SJSA1 (cell line): ENCODE measurements around the gene ABTB1. TPM values are rescaled to one million over a fixed set of nuclear protein-coding genes. Genes with fewer than 3 reads are reported as not detected.

Experiments used
- DNase-seq, 2 experiments: peaks; one replicate each; pipeline ENCODE4 v3.0.0-alpha.2; 2015 to 2020; ENCODE audit warnings: low spot score in 2 of 2, low read depth in 1 of 2
- H3K27ac ChIP-seq: fragments of 250-450 bp; sonication (Bioruptor Pico); 2 replicates; pipeline ENCODE4 v1.5.1; 2020; ENCODE audit warnings: mild to moderate bottlenecking, moderate library complexity
- H3K27me3 ChIP-seq: fragments of 250-450 bp; sonication (Bioruptor Pico); replicated peaks from 2 replicates; pipeline ENCODE4 v1.5.1; 2020; ENCODE audit warnings: mild to moderate bottlenecking, moderate library complexity
- H3K36me3 ChIP-seq: fragments of 250-450 bp; sonication (Bioruptor Pico); 2 replicates; pipeline ENCODE4 v1.5.1; 2020; ENCODE audit warnings: mild to moderate bottlenecking
- H3K4me1 ChIP-seq: fragments of 250-450 bp; sonication (Bioruptor Pico); replicated peaks from 2 replicates; pipeline ENCODE4 v1.6.1; 2021; ENCODE audit warnings: mild to moderate bottlenecking
- H3K4me3 ChIP-seq: fragments of 250-450 bp; sonication (Bioruptor Pico); 2 replicates; pipeline ENCODE4 v1.5.1; 2020; ENCODE audit warnings: mild to moderate bottlenecking
- H3K9me3 ChIP-seq: fragments of 250-450 bp; sonication (Bioruptor Pico); replicated peaks from 2 replicates; pipeline ENCODE4 v1.5.1; 2020; ENCODE audit warnings: mild to moderate bottlenecking
- total RNA-seq: library from RNA; depleted of rRNA; stranded (reverse); fragments of >200 nt; shearing (Covaris generic); gene quantifications from 2 replicates; pipeline ENCODE4 v1.2.3, GENCODE V29; 2014; rRNA removed

ABTB1 gene
- total RNA-seq, 1 experiment from 2014 or later = 1.4 TPM

GRCh38 chr3:127723011-127723567 lies 50.3 kb downstream of the ABTB1 start:
- no peaks in the 10 kb centered on the region for H3K27me3 ChIP-seq
- H3K4me3 ChIP-seq = no peak overlapping the region
- H3K27ac ChIP-seq = no peak overlapping the region; the same call in 1 of the 2 replicates
- DNase-seq = no peak
- H3K4me1 ChIP-seq = peaks cover 20% of the 10 kb centered on the region
- H3K36me3 ChIP-seq = peaks cover 35% of the 10 kb centered on the region
- no peaks in the 10 kb centered on the region for H3K9me3 ChIP-seq

- Histone ChIP-seq H3K36me3 (peaks cover 11% of the 10 kb centered on the region), H3K9me3 (no peaks in the 10 kb centered on the region), H3K27ac (no peak overlapping the region), H3K4me3 (no peak overlapping the region), H3K4me1 (peaks cover 13% of the 10 kb centered on the region), H3K27me3 (no peaks in the 10 kb centered on the region)
- no peak for DNase-seq
These were observed 54.1 kb downstream of the ABTB1 start for GRCh38 chr3:127726894-127727293.

- no peaks in the 10 kb centered on the region for H3K9me3 ChIP-seq
- H3K27me3 ChIP-seq = no peaks in the 10 kb centered on the region
- no peak for DNase-seq
- H3K4me1 ChIP-seq = peaks cover 6% of the 10 kb centered on the region
- H3K27ac ChIP-seq = no peak overlapping the region
- peaks cover 4% of the 10 kb centered on the region for H3K36me3 ChIP-seq
- H3K4me3 ChIP-seq = no peak overlapping the region
These were observed 55.8 kb downstream of the ABTB1 start for GRCh38 chr3:127728417-127729015.

- no peak overlapping the region for H3K27ac ChIP-seq
- DNase-seq = no peak
- H3K4me1 ChIP-seq = peaks cover 14% of the 10 kb centered on the region
- H3K36me3 ChIP-seq = peaks cover 4% of the 10 kb centered on the region; the same call in 1 of the 2 replicates
- no peak overlapping the region for H3K4me3 ChIP-seq
- H3K9me3 ChIP-seq = no peaks in the 10 kb centered on the region
- H3K27me3 ChIP-seq = no peaks in the 10 kb centered on the region
These were observed 56.9 kb downstream of the ABTB1 start for GRCh38 chr3:127729556-127730056.

GRCh38 chr3:127730171-127730570 lies 57.4 kb downstream of the ABTB1 start:
- peaks cover 18% of the 10 kb centered on the region for H3K4me1 ChIP-seq
- H3K36me3 ChIP-seq = peaks cover 4% of the 10 kb centered on the region; the same call in 1 of the 2 replicates
- H3K27ac ChIP-seq = no peak overlapping the region
- no peak overlapping the region for H3K4me3 ChIP-seq
- no peak for DNase-seq
- H3K27me3 ChIP-seq = no peaks in the 10 kb centered on the region
- no peaks in the 10 kb centered on the region for H3K9me3 ChIP-seq

Other genes with a start within 250 kb of the ABTB1 start
- 60.5 and 73.9 TPM in 2 replicates for gene TPRA1, start 82.2 kb upstream of the ABTB1 start, total RNA-seq
- 90.1 and 130 TPM in 2 replicates for gene MCM2, start 74.5 kb upstream of the ABTB1 start, total RNA-seq
- gene PODXL2, start 43.8 kb upstream of the ABTB1 start, total RNA-seq = 0.94 and 2.6 TPM in 2 replicates
- 31.9 and 47.7 TPM in 2 replicates for gene MGLL, start 149.6 kb downstream of the ABTB1 start, total RNA-seq
- not detected in 2 replicates for gene KBTBD12, start 242.3 kb downstream of the ABTB1 start, total RNA-seq